Esophagus (tissue), 2 donors: Measurements from ENCODE around the gene FOXP1. TPM values are rescaled to one million over a fixed set of nuclear protein-coding genes. Genes with fewer than 3 reads are reported as not detected.

ENCODE experiments used
- H3K27ac ChIP-seq, 2 donors: one replicate each; pipeline ENCODE4 v1.5.1; 2013; ENCODE audit warnings: low read depth in 2 of 2, mild to moderate bottlenecking in 2 of 2, inconsistent platforms in 1 of 2, low read length in 1 of 2, moderate library complexity in 1 of 2
- H3K27me3 ChIP-seq, 2 donors: one replicate each; pipeline ENCODE4 v1.6.1; 2013; ENCODE audit warnings: low read length in 2 of 2, control low read depth in 1 of 2, mild to moderate bottlenecking in 1 of 2; ENCODE audit not compliant: insufficient read depth in 2 of 2, control insufficient read depth in 1 of 2
- H3K36me3 ChIP-seq, 2 donors: one replicate each; pipeline ENCODE4 v1.6.1; 2013; ENCODE audit warnings: low read length in 1 of 2; ENCODE audit not compliant: control insufficient read depth in 2 of 2, insufficient read depth in 2 of 2
- H3K4me1 ChIP-seq, 2 donors: one replicate each; pipeline ENCODE4 v1.6.1; 2013; ENCODE audit warnings: low read length in 1 of 2; ENCODE audit not compliant: control insufficient read depth in 2 of 2, insufficient read depth in 2 of 2
- H3K4me3 ChIP-seq, 2 donors: one replicate each; pipeline ENCODE4 v1.5.1; 2013; ENCODE audit warnings: low read length in 2 of 2, mild to moderate bottlenecking in 2 of 2, low read depth in 1 of 2, moderate library complexity in 1 of 2
- H3K9me3 ChIP-seq, 2 donors: one replicate each; pipeline ENCODE4 v1.6.1; 2013; ENCODE audit warnings: mild to moderate bottlenecking in 2 of 2, low read depth in 1 of 2, low read length in 1 of 2, moderate library complexity in 1 of 2; ENCODE audit not compliant: control insufficient read depth in 2 of 2, insufficient read depth in 1 of 2
- WGBS, 2 donors: extraction: QIAGEN DNeasy Blood & Tissue Kit; methylation state at CpG; one replicate each; pipeline ENCODE4 v1.1.7; 2013; 5-methylcytosine and 5-hydroxymethylcytosine counted together
- polyA plus RNA-seq, 2 donors: library from polyadenylated mRNA; stranded (reverse); fragments of 200-250 nt; gene quantifications; one replicate each; pipeline ENCODE4 v1.2.3, GENCODE V29; 2013
- donor health status: healthy with polysubstance abuse.
- donor health status: Bipolar disorder and iron deficiency.

FOXP1 gene
- polyA plus RNA-seq, 2 donors: 10.7 to 20.4 TPM

GRCh38 chr3:71094658-71095209 is 488.8 kb downstream of the FOXP1 start:
- Histone ChIP-seq H3K9me3 (no peaks in the 10 kb centered on the region), H3K27ac (no peak overlapping the region), H3K4me3 (no peak overlapping the region), H3K36me3 (peaks cover 0 to 2% of the 10 kb centered on the region in 2 donors), H3K27me3 (no peaks in the 10 kb centered on the region), H3K4me1 (no peaks in the 10 kb centered on the region)
- WGBS, 2 donors: 85 to 89% methylated on average over 5 of the region's 5 CpGs

- Histone ChIP-seq H3K27ac (no peak overlapping the region), H3K4me3 (no peak overlapping the region), H3K36me3 (peaks cover 0 to 2% of the 10 kb centered on the region in 2 donors), H3K4me1 (no peaks in the 10 kb centered on the region), H3K9me3 (no peaks in the 10 kb centered on the region), H3K27me3 (no peaks in the 10 kb centered on the region)
- WGBS, 2 donors: 86 to 91% methylated on average over 4 of the region's 4 CpGs
Measured at GRCh38 chr3:71092665-71093064, 490.9 kb downstream of the FOXP1 start.

- Histone ChIP-seq H3K27ac (no peak overlapping the region), H3K27me3 (no peaks in the 10 kb centered on the region), H3K36me3 (no peaks in the 10 kb centered on the region), H3K4me3 (no peak overlapping the region), H3K9me3 (no peaks in the 10 kb centered on the region), H3K4me1 (no peaks in the 10 kb centered on the region)
- 81 to 85% methylated on average over 3 of the region's 3 CpGs for WGBS, 2 donors
Measured at GRCh38 chr3:71090207-71090606, 493.3 kb downstream of the FOXP1 start.

- Histone ChIP-seq H3K27ac (no peak overlapping the region), H3K4me1 (no peaks in the 10 kb centered on the region), H3K4me3 (no peak overlapping the region), H3K36me3 (no peaks in the 10 kb centered on the region), H3K27me3 (no peaks in the 10 kb centered on the region), H3K9me3 (no peaks in the 10 kb centered on the region)
- 97 to 99% methylated on average over 3 of the region's 3 CpGs for WGBS, 2 donors
Measured at GRCh38 chr3:71089271-71089847, 494.2 kb downstream of the FOXP1 start.

GRCh38 chr3:71088742-71089141 is 494.8 kb downstream of the FOXP1 start:
- WGBS, 2 donors: 88 to 89% methylated on average over 4 of the region's 4 CpGs
- Histone ChIP-seq H3K36me3 (no peaks in the 10 kb centered on the region), H3K27ac (no peak overlapping the region), H3K4me3 (no peak overlapping the region), H3K27me3 (no peaks in the 10 kb centered on the region), H3K9me3 (no peaks in the 10 kb centered on the region), H3K4me1 (no peaks in the 10 kb centered on the region)

GRCh38 chr3:71088019-71088708 is 495.4 kb downstream of the FOXP1 start:
- H3K27ac ChIP-seq: no peak overlapping the region
- WGBS, 2 donors: 88 to 91% methylated on average over 8 of the region's 8 CpGs
- H3K9me3 ChIP-seq: no peaks in the 10 kb centered on the region
- no peaks in the 10 kb centered on the region for H3K4me1 ChIP-seq
- no peak overlapping the region for H3K4me3 ChIP-seq
- H3K27me3 ChIP-seq: no peaks in the 10 kb centered on the region
- no peaks in the 10 kb centered on the region for H3K36me3 ChIP-seq

- Histone ChIP-seq H3K9me3 (no peaks in the 10 kb centered on the region), H3K36me3 (no peaks in the 10 kb centered on the region), H3K27me3 (no peaks in the 10 kb centered on the region), H3K27ac (peak overlapping the region in 1 of 2 donors; percentile 30), H3K4me1 (no peaks in the 10 kb centered on the region), H3K4me3 (no peak overlapping the region)
- 65 to 66% methylated on average over 9 of the region's 9 CpGs for WGBS, 2 donors
Measured at GRCh38 chr3:71087143-71088018, 496.1 kb downstream of the FOXP1 start.

GRCh38 chr3:71086777-71087142 is 496.8 kb downstream of the FOXP1 start:
- H3K27ac ChIP-seq: peak overlapping the region in 1 of 2 donors; percentile 30
- no peaks in the 10 kb centered on the region for H3K27me3 ChIP-seq
- 93% methylated on average over 4 of the region's 4 CpGs for WGBS, 2 donors
- H3K36me3 ChIP-seq: no peaks in the 10 kb centered on the region
- no peak overlapping the region for H3K4me3 ChIP-seq
- H3K9me3 ChIP-seq: no peaks in the 10 kb centered on the region
- no peaks in the 10 kb centered on the region for H3K4me1 ChIP-seq

- Histone ChIP-seq H3K27me3 (no peaks in the 10 kb centered on the region), H3K36me3 (no peaks in the 10 kb centered on the region), H3K4me3 (no peak overlapping the region), H3K9me3 (no peaks in the 10 kb centered on the region), H3K27ac (no peak overlapping the region), H3K4me1 (peaks cover 0 to 3% of the 10 kb centered on the region in 2 donors)
- 82 to 89% methylated on average over 3 of the region's 3 CpGs for WGBS, 2 donors
Measured at GRCh38 chr3:71083726-71084131, 499.8 kb downstream of the FOXP1 start.
